OCI-LY1 (cell line): ENCODE results near the gene SLC12A7.

ENCODE experiments used
- H2AFZ ChIP-seq: fragments of 200-600 bp; sonication (generic), shearing (Covaris generic); 2 replicates; pipeline ENCODE4 v1.6.0; 2014; ENCODE audit warnings: antibody characterized with exemption, mild to moderate bottlenecking, low read length
- H3F3A ChIP-seq: fragments of 200-600 bp; sonication (generic), shearing (Covaris generic); 2 replicates; pipeline ENCODE4 v1.6.0; 2014; ENCODE audit warnings: mild to moderate bottlenecking, antibody characterized with exemption, low read length, moderate library complexity; ENCODE audit not compliant: insufficient read depth
- H3K27ac ChIP-seq: fragments of 200-600 bp; sonication (generic); 2 replicates; pipeline ENCODE4 v1.5.1; 2014; ENCODE audit warnings: low read length, mixed run types, mild to moderate bottlenecking, low read depth; ENCODE audit not compliant: poor library complexity, severe bottlenecking
- H3K27me3 ChIP-seq: fragments of 200-600 bp; sonication (generic); 2 replicates; pipeline ENCODE4 v1.6.0; 2014; ENCODE audit warnings: antibody characterized with exemption, mild to moderate bottlenecking, low read length, moderate library complexity; ENCODE audit not compliant: insufficient read depth
- H3K36me3 ChIP-seq: fragments of 200-600 bp; sonication (generic); 2 replicates; pipeline ENCODE4 v1.6.1; 2014; ENCODE audit warnings: mild to moderate bottlenecking, antibody characterized with exemption, low read length, moderate library complexity, mixed read lengths; ENCODE audit not compliant: insufficient read depth
- H3K4me1 ChIP-seq: fragments of 200-600 bp; sonication (generic); 2 replicates; pipeline ENCODE4 v1.5.1; 2014; ENCODE audit warnings: mild to moderate bottlenecking, low read length, moderate library complexity; ENCODE audit not compliant: insufficient read depth, severe bottlenecking
- H3K4me2 ChIP-seq: fragments of 200-600 bp; sonication (generic), shearing (Covaris generic); 2 replicates; pipeline ENCODE4 v1.6.1; 2014; ENCODE audit warnings: low read length
- H3K4me3 ChIP-seq: fragments of 200-600 bp; sonication (generic); 2 replicates; pipeline ENCODE4 v1.5.1; 2014; ENCODE audit warnings: low read length, low read depth, mild to moderate bottlenecking, mixed read lengths; ENCODE audit not compliant: poor library complexity, severe bottlenecking
- H3K79me2 ChIP-seq: fragments of 200-600 bp; shearing (Covaris generic); 2 replicates; pipeline ENCODE4 v1.6.1; 2016; ENCODE audit warnings: mixed run types, low read length, mixed read lengths; ENCODE audit not compliant: insufficient read depth
- H3K9ac ChIP-seq: fragments of 200-600 bp; sonication (generic), shearing (Covaris generic); 2 replicates; pipeline ENCODE4 v1.6.1; 2014; ENCODE audit warnings: mild to moderate bottlenecking, low read length, mixed read lengths
- H3K9me2 ChIP-seq: fragments of 200-600 bp; sonication (generic), shearing (Covaris generic); 2 replicates; pipeline ENCODE4 v1.6.1; 2014; ENCODE audit warnings: low read depth, mild to moderate bottlenecking, low read length, mixed read lengths
- H3K9me3 ChIP-seq: fragments of 200-600 bp; shearing (Covaris generic); 2 replicates; pipeline ENCODE4 v1.6.1; 2014; ENCODE audit warnings: low read length, mixed read lengths
- H4K20me1 ChIP-seq: fragments of 200-600 bp; sonication (generic), shearing (Covaris generic); 2 replicates; pipeline ENCODE4 v1.6.0; 2016; ENCODE audit warnings: mild to moderate bottlenecking, low read length; ENCODE audit not compliant: insufficient read depth
- EZH2 ChIP-seq: fragments of 200-600 bp; sonication (generic), shearing (Covaris generic); IDR thresholded peaks from 2 replicates; pipeline ENCODE4 v1.8.0; 2017; ENCODE audit warnings: borderline replicate concordance, mixed run types, mild to moderate bottlenecking, antibody characterized with exemption, low read length, moderate library complexity, mixed read lengths
- TF ChIP-seq, protein P1 (sequence below): fragments of 200-600 bp; sonication (generic), shearing (Covaris generic); IDR thresholded peaks from 2 replicates; pipeline ENCODE4 v1.5.1; 2017; ENCODE audit warnings: mild to moderate bottlenecking, antibody characterized with exemption, low read length, moderate library complexity, mixed read lengths

Gene SLC12A7

GRCh38 chr5:1003296-1003937 is 108.4 kb downstream of the SLC12A7 start:
- H3K4me2 ChIP-seq = no peak overlapping the region
- H3K4me3 ChIP-seq = no peak overlapping the region
- no peak overlapping the region for H3K9ac ChIP-seq

DNA sequence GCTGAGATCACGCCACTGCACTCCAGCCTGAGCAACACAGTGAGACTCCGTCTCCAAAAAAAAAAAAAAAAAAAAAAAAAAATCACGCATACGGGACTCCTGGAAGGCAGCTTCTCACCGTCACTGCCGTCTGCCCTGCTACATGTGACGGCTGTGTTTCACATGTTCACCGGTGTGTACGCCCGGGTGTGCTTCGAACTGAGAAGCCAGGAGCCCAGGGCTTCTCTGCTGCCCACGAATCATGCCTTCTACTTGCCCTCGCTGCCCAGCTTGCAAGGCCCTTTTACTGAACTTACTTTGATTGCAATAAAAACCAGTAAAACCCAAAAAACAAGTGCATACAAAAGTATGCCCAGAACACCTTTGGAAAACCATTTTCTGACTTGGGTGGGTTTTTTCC is 109.0 kb downstream of the SLC12A7 start:
- Histone ChIP-seq H3K9me3 (no peaks in the 10 kb centered on the region), H3K9me2 (no peaks in the 10 kb centered on the region), H3K79me2 (no peaks in the 10 kb centered on the region), H3F3A (no peaks in the 10 kb centered on the region), H3K4me1 (no peaks in the 10 kb centered on the region), H3K27me3 (no peaks in the 10 kb centered on the region), H3K27ac (no peak overlapping the region), H4K20me1 (no peaks in the 10 kb centered on the region), H3K4me2 (no peak overlapping the region), H3K4me3 (no peak overlapping the region), H3K9ac (no peak overlapping the region), H2AFZ (no peak overlapping the region), H3K36me3 (no peaks in the 10 kb centered on the region)
- TF ChIP-seq, protein P1, sequence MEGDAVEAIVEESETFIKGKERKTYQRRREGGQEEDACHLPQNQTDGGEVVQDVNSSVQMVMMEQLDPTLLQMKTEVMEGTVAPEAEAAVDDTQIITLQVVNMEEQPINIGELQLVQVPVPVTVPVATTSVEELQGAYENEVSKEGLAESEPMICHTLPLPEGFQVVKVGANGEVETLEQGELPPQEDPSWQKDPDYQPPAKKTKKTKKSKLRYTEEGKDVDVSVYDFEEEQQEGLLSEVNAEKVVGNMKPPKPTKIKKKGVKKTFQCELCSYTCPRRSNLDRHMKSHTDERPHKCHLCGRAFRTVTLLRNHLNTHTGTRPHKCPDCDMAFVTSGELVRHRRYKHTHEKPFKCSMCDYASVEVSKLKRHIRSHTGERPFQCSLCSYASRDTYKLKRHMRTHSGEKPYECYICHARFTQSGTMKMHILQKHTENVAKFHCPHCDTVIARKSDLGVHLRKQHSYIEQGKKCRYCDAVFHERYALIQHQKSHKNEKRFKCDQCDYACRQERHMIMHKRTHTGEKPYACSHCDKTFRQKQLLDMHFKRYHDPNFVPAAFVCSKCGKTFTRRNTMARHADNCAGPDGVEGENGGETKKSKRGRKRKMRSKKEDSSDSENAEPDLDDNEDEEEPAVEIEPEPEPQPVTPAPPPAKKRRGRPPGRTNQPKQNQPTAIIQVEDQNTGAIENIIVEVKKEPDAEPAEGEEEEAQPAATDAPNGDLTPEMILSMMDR = no peak
- no peak for TF ChIP-seq EZH2

More at GRCh38 chr5:1003296-1003937, 108.4 kb downstream of the SLC12A7 start:
- Histone ChIP-seq H3K27ac (no peak overlapping the region), H3K27me3 (no peaks in the 10 kb centered on the region), H3K4me1 (no peaks in the 10 kb centered on the region), H2AFZ (no peak overlapping the region), H3K9me3 (no peaks in the 10 kb centered on the region), H3K9me2 (no peaks in the 10 kb centered on the region), H4K20me1 (no peaks in the 10 kb centered on the region), H3F3A (no peaks in the 10 kb centered on the region), H3K36me3 (no peaks in the 10 kb centered on the region), H3K79me2 (no peaks in the 10 kb centered on the region)
- no peak for TF ChIP-seq EZH2
- TF ChIP-seq, protein P1 = no peak

DNA sequence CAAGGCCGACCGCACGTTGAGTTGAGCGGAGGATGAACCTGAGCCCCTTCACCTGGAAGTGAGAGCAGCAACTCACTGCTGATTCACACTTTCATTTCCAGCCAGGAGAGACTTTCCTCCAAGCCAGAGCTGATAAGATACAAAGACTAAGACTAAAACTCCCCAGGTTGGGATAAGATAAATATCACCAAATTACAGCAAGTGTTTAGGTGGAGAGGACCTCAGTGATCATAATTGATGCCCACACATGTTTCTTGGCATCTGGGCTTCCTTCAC is 109.7 kb downstream of the SLC12A7 start:
- H3K79me2 ChIP-seq = no peaks in the 10 kb centered on the region
- no peaks in the 10 kb centered on the region for H4K20me1 ChIP-seq
- no peak for TF ChIP-seq EZH2
- TF ChIP-seq, protein P1 = no peak
- H2AFZ ChIP-seq = no peak overlapping the region
- no peak overlapping the region for H3K4me2 ChIP-seq
- no peaks in the 10 kb centered on the region for H3F3A ChIP-seq
- no peaks in the 10 kb centered on the region for H3K4me1 ChIP-seq
- no peaks in the 10 kb centered on the region for H3K27me3 ChIP-seq
- H3K27ac ChIP-seq = no peak overlapping the region
- no peak overlapping the region for H3K9ac ChIP-seq
- H3K9me3 ChIP-seq = no peaks in the 10 kb centered on the region
- no peaks in the 10 kb centered on the region for H3K36me3 ChIP-seq
- H3K4me3 ChIP-seq = no peak overlapping the region
- H3K9me2 ChIP-seq = no peaks in the 10 kb centered on the region
